ENCODE measurements around the gene FAM131B.
"Not testable (repeated sequence)": the region's sequence is repeated elsewhere in the genome, so short reads cannot be mapped to it uniquely, and the experiment has no call there.

FAM131B gene

DNA sequence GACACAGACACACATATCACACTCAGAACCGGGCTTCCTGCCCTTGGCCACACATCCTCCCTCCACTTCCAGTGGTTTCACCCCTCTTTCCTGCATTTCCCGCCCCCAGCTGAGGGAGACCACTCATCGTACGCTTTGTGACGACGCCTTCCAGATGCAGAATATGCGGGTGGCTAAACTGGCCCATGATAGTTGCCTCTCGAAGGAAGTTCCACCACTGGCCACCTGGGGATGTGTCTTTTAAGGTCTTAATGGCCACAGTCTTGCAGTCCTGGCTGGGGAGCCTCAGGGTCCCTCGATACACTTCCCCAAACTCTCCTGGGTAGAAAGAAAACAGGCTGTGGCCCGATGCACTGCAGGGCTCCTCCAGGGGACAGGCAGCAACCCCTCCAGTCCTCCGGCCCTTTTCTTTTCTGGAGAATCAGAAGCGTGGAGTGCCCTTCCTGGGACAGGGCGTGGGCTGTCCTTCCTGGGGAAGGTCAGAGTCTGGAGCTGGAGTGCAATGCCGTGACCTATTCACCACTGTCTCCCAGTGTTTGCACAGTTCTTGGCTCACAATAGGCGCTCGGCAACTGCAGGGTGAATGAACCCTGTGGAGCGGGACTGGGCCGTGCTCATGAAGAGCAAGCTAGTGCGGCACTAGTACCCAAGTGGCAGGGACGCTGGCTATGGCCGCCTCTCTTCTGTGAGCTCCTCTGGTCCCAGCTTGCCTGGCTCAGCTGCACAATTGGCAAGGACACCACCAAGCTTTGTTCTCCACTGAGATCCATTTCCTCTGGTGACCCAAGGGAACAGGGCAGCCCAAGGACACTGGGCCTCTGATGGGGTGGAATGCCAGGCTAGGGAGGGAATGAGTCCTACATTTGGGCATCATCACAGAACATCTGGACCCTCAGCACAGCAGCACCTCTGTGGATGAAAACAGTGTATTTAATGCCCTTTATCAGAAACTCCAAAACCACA lies 33.0 kb upstream of the FAM131B start:
- no peak for DNase-seq (ENCODE audit: low read depth)
- no peak overlapping the region for H3K4me3 ChIP-seq (ENCODE audit: low read depth, low read length)

DNA sequence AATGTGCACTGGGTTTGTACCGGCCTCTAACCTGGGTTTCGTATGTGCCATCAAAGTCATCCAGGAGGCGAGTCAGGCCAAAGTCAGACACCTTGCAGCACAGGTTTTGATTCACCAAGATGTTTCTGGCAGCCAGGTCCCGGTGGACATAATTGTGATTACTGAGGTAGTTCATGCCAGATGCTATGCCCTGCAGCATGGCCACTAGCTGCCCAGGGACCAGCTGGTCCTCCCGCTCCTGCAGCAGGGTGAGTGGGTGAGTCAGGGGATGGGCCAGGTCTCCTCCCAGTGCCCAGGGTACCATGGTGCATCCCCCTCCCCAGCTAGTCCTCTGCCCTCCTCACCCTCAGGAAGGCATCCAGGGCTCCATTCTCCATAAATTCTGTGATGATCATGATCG lies 32.3 kb upstream of the FAM131B start:
- no peak overlapping the region for H3K4me3 ChIP-seq (ENCODE audit: low read depth, low read length)
- DNase-seq (ENCODE audit: low read depth): no peak

DNA sequence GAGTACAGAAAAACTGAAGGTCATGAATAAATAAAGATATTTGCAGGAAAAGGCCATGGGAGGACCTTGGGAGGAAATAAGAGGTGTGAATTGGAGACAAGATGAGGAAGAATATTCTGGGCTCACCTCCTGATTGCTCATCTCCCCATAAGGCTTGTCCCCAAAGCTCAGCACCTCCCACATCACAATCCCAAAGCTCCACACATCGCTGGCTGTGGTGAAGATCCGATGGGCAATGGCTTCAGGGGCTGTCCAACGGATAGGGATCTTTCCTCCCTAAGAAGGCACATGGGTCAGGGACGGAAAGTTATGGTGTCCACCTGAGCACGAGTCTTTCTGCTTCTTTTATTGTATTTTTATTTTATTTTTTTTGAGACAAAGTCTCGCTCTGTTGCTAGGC lies 31.6 kb upstream of the FAM131B start:
- no peak overlapping the region for H3K4me3 ChIP-seq (ENCODE audit: low read depth, low read length)
- no peak for DNase-seq (ENCODE audit: low read depth)

DNA sequence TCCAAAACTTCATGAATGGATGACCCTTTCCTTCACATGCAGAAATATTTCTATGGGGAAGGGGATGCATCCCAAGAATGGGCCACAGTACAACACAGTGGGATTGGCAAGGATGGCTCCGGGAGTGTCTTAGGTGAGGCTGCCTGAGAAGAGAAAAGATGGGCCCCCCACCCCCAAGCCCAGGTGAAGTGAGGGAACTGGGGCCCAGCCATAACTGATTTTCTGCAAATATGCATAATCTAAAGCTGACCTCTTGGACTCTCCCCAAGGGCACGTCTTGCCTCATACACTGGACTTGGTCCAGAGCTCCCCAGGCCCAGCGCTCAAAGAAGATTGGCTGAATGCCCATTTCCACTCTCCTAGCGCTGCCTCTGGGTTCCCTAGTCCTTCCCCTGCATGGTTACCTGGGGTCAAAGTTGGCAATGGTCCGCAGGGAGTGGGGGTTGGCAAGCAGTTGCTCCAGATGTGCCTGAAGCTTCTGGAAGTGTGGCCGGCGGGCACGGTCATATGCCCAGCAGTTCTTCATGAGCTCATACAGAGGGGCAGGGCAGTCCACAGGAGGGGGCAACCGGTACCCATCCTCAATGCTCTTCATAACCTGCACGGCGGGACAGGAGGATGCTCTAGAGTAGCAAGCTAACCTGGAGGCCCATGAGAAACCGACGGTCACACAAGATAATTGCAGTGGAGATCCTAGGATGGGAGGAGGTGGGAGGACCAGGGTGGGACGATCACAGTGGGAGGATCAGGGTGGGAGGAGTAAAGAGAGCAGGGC lies 30.9 kb upstream of the FAM131B start:
- no peak overlapping the region for H3K4me3 ChIP-seq (ENCODE audit: low read depth, low read length)
- no peak for DNase-seq (ENCODE audit: low read depth)

DNA sequence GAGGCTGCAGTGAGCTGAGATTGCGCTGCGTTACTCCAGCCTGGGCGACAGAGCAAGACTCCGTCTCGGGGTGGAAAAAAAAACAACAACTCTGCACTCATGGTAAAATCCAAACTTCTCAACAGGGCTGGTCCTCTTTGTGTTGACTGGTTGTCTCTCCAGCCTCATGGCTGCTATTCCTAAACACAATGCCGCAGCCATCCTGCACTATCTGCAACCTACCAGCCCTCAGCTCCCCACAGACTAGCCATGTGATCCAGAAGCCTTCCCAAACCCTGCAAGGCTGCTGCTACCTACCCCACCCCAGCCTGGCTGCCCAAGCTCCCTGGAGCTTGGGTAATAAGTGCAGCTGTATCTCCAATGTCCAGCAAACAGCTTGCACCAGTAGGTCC lies 30.4 kb upstream of the FAM131B start:
- no peak for DNase-seq (ENCODE audit: low read depth)
- no peak overlapping the region for H3K4me3 ChIP-seq (ENCODE audit: low read depth, low read length)

DNA sequence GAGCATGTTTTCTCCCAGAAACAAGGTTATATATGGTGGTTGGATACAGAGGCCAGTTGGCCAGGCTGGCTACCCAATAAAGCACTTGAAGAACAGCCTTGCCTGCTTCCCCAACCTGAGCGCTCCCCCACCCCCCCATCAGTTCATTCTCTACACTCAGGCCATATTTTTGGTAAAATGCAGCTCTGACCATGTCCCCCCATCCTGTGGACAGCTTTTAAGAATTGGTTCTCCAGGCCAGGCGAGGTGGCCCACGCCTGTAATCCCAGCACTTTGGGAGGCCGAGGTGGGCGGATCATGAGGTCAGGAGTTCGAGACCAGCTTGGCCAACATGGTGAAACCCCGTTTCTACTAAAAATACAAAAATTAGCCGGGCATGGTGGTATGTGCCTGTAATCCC lies 29.9 kb upstream of the FAM131B start:
- not testable (repeated sequence) for DNase-seq (ENCODE audit: low read depth); H3K4me3 ChIP-seq (ENCODE audit: low read depth, low read length)

DNA sequence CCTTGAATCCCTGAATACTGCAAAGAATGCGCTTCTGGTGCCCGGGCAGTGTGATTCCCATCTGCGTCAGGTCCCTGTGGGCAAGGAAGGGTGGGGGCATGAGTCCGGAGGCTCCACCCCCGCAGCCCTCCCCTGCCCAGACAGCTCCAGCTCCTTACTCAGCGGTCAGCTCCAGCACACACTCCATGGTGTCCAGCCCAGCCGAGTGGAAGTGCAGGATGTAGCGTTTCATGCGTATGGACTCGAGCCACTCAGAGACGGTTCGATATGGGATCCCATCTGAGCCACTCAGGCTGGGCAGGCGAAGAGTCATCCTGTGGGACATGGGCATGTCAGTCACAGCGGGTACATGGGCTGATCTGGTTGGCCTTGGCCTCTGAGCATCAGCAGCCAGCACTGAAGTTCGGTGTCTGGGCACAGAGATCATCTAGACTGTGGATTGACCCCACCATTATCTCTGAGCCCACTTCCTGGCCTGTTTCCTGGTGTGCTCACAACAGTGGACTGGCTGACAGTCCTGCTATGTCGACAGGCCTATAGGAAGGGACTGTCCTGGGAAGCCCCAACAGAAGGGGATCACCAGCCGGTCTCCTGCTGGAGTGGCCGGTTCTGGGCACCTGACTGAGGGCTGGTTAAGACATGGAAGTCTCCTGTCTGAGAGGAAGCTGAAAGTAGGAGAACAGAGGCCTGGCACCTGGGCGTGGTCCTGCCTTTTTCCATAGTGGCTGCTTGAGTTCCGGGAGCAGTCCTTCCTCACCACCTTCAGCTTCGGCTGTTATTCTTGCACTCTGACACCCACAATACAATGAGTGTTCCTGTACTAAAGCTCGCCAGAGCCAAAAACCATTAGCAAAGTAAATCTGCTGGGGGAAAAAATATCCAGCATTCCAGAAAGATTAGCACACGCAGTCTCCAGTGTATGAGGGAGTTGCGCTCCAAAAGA lies 29.2 kb upstream of the FAM131B start:
- DNase-seq (ENCODE audit: low read depth): peak; percentile 59
- no peak overlapping the region for H3K4me3 ChIP-seq (ENCODE audit: low read depth, low read length)

- no peak overlapping the region for H3K4me3 ChIP-seq (ENCODE audit: low read depth, low read length)
Observed at GRCh38 chr7:143390773-143391317, 28.3 kb upstream of the FAM131B start.

GRCh38 chr7:143390104-143390772 lies 27.7 kb upstream of the FAM131B start:
- no peak overlapping the region for H3K4me3 ChIP-seq (ENCODE audit: low read depth, low read length)
- no peak for DNase-seq (ENCODE audit: low read depth)

More at GRCh38 chr7:143390773-143391317, 28.3 kb upstream of the FAM131B start:
- DNase-seq (ENCODE audit: low read depth): no peak

DNA sequence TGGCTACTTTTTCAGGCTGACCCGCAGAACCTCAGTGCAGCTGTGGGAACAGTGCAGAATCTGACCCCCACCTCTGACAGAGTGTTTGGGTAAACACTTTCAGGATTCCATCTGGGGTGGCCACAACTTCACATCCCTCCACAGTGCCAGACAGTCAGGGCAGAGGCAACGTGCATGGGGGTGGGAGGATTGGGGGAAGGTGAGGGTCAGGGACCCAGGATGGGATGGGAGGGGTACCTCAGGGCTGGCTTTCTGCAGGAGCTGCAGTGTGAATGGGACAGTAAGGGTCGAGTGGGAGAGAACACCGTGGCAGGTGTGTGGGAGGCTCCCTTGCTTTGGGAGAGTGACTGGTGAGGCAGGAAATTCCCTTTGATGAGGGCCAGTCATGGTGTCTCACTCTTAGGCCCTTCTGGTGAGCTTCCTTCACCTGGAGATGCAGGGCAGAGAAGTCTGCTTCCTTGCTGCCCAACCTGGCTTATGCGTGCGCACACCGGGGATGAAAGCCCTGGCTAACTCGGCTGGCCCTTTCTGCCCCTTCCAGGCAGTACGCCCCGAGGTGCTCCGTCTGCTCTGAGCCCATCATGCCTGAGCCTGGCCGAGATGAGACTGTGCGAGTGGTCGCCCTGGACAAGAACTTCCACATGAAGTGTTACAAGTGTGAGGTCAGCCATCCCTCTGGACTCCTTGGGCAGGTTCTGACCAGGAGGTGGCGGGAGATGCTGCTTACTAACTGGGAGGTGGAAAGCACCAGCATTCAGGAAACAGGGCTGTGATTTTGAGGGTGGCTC lies 27.0 kb upstream of the FAM131B start:
- DNase-seq (ENCODE audit: low read depth): no peak
- no peak overlapping the region for H3K4me3 ChIP-seq (ENCODE audit: low read depth, low read length)

- DNase-seq (ENCODE audit: low read depth): no peak
Observed at GRCh38 chr7:143388491-143389101, 26.1 kb upstream of the FAM131B start.

DNA sequence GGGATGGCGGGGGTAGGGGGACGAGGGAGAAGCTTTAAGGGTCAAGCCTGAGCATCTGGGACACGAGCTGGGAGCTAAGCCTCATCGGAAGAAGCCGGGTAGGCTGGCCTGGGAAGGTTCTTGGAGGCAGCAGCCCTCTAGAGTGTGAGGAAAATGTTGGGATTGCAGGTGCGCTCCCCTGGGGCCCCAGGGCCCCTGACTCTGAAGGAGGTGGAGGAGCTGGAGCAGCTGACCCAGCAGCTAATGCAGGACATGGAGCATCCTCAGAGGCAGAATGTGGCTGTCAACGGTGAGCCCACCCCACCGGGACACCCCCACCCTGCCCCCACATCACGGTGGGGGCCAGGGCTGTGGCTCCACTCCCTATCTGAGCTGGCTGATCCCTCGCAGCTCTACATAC lies 25.5 kb upstream of the FAM131B start:
- DNase-seq (ENCODE audit: low read depth): no peak
- no peak overlapping the region for H3K4me3 ChIP-seq (ENCODE audit: low read depth, low read length)

More at GRCh38 chr7:143388491-143389101, 26.1 kb upstream of the FAM131B start:
- H3K4me3 ChIP-seq (ENCODE audit: low read depth, low read length): no peak overlapping the region

- H3K4me3 ChIP-seq (ENCODE audit: low read depth, low read length): no peak overlapping the region
- no peak for DNase-seq (ENCODE audit: low read depth)
Observed at GRCh38 chr7:143387156-143387975, 24.9 kb upstream of the FAM131B start.

DNA sequence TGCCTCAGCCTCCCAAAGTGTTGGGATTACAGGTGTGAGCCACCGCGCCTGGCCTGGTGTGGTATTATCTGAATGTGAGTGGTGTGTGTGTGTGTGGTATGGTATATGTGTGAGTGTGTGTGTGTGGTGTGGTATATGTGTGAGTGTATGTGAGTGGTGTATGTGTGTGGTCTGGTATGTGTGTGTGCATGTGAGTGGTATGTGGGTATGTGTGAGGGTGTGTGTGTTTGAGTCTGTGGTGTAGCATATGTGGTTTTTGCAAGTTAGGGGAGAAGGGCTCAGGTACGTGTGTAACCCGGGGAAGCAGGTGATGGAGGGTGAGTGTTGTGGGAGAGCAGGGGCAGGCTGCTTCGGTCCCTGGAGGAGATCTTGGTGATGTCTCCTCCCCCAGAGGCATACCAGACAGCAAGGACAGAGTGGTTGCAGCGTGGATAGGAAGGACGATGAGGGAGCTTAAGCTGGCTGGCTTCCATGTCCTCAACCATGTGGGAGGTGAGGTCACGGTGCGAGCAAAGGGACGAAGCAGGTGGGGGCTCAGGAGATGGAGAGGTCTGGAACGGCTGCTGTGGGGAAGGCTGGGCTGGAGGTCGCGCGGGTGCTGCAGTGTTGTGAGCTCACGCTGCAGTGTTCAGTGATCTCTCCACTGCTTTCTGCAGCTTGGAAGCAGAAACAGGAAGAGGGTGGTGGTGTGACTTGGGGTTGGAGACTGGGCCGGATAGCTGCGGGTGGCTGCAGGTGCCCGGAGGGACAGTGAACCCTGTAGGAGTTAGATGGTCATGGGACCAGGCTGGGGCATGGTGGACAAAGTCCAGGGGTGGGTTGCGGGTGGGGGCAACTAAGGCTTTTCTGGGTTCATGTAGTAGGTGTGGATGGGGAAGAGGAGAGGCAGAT lies 23.6 kb upstream of the FAM131B start:
- peak overlapping the region; percentile 22 for H3K4me3 ChIP-seq (ENCODE audit: low read depth, low read length)
- no peak for DNase-seq (ENCODE audit: low read depth)

DNA sequence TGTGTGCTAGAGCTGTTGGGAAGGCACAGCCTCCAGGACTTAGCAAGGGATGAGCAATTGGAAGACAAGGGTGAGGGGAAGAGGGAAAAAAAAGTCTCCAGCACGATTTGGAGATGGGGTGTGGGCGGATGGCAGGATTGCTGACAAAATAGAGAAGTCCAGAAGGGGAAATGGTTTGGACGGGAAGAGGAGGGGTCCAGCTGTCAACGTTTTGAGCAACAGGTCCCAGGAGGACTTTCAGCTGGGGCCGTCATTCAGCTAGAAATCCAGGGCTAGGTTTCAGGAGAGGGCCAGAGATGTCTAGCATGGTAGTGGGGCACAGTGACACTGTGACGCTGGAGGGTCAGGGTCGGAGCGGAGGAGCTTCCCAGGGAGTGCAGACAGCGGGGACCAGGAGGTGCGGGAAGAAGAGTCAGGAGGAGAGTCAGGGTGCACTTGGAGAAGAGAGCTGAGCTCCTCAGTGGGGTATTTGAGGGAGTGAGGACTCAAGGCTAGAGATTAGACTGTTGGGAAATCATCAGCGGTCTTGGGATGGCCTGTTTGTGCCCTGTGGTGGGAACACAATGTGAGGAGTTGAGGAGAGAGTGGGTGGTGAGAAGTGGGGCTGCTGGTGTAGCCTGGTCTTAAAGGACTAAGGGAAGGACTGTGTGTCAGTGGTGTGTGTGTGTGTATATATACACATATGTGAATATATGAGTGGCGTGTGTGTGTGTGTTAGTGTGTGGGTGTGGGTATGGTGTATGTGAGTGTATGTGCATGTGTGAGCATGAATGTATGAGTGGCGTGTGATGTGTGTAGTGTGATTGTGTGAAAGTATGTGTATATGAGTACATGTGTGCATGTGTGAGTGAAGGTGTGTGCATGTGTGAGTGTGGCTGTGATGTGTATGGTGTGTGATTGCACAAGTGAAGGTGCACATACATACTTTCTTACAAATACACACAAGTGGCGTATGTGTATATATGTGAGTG lies 22.4 kb upstream of the FAM131B start:
- peak overlapping the region; percentile 93 for H3K4me3 ChIP-seq (ENCODE audit: low read depth, low read length)
- peak; percentile 47 for DNase-seq (ENCODE audit: low read depth)

Measured in skeletal muscle cell (primary cell).